HG03280 (cell line): ENCODE data around the gene MBD3L3.
A peak's percentile ranks its signal among the peaks of the same experiment; 100 is the strongest.
"Not testable (repeated sequence)": the region's sequence is repeated elsewhere in the genome, so short reads cannot be mapped to it uniquely, and the experiment has no call there.

Experiments
- ATAC-seq: cut with Tn5 transposase; IDR thresholded peaks from one replicate; pipeline ENCODE4 v1.9.1; 2021; ENCODE audit warnings: mild to moderate bottlenecking, moderate library complexity; ENCODE audit not compliant: unreplicated experiment

MBD3L3 gene

DNA sequence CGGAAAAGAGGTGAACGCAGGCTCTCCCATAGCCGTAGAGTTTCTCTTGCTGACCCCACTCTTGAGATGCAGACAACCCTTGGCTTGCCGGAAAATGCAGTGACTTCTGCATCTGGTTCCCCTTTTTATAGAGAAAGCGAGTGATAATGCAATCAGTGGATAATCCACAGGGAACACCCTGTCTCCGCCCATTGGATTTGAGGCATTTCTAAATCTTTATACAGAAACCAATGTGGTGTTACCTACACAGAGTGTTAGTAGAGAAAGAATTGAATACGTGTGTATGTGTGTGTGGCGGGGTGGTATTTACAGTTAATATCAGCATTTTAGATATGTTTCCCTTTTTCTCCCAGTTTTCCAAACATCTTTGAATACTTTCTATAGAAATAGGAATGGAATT is at the start of gene MBD3L3:
MBD3L3 (minus strand) TSS at position 101 of the 400 bp plus-strand sequence; CDS start at position 30, 71 bp downstream.
- not testable (repeated sequence) for ATAC-seq

DNA sequence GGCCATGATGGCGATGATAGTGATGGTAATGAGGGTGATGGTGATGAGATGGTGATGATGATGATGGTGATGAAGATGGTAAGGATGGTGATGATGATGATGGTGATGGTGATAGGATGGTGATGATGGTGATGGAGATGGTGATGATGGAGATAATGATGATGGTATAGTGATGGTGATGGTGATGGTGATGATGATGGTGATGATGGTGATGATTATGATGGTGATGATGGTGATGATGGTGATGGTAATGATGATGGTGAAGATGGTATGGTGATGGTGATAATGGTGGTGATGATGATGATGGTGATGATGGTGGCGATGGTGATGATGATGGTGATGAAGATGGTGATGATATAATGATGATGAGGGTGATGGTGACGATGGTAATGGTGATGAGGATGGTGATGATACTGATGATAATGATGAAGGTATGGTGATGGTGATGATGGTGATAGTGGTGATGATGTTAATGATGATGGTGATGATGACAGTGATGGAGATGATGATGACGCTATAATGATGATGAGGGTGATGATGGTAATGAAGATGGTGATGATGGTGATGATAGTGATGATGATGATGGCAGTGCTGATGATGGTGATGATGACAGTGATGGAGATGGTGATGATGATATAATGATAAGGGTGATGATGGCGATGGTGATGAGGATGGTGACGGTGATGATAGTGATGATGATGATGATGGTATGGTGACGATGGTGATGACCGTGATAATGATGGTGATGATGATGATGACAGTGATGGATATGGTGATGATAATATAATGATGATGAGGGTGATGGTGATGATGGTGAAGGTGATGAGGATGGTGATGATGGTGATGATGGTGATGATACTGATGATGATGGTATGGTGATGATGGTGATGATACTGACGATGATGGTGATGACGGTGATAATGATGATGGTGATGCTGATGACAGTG is 48.5 kb upstream of the MBD3L3 start:
- ATAC-seq = no peak

DNA sequence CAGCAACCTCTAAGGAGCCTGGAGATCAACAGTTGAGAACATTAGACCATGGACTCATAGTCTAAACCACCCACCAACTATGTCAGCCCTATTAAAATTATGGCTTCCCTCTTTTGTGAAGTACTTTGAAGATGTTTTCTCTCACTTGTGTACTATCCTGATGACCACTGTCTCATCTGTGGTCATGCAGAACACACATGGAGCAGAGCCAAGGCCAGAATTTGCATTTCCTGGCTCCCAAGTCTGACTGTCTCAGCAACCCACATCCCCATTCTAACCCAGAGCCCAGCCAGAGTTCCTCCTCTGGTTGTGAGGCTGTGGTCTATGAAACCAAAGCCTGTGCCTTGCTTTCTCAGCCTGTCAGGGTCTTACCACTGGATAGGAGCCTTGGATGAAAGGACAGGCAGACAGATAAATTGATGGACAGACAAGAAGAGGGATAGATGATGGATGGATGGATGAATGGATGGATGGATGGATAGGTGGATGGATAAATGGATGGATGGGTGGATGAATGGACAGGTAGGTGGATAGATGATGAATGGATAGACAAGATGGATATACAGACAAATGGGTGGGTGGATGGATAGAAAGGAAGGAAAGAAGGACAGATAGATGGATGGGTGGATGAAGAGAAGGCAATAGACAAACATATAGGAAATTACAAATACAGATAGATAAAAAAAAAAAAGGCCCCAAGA is 46.4 kb upstream of the MBD3L3 start:
- ATAC-seq = no peak

DNA sequence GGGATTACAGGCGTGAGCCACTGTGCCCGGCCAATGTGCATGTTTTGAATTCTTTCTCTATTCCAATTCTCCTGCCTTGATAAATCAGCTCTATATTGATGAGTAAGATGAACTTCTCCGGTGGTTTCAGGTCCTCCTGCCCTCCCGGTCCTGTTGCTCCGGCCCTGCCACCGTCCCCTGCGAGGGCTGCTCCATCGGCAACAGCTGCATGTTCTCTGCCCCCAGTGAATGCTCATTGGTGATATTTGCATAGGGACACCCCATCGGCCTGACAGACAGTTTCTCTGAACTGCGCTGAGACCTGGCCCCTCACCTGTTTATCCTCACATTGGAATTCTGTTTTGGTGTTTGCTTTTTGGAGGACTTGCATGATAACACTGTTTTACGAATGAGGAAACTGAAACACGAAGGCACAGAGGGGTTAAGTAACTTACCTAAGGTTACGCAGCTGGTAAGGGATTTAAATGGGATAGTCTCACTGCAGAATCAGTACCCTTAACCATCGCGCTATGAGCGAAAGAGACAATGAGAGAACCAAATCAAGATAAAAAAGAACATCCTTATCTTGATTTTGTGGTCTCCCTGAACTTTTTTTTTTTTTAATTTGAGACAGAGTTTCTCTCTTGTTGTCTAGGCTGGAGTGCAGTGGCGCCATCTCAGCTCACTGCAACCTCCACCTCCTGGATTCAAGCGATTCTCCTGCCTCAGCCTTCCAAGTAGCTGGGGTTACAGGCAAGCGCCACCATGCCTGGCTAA is 43.2 kb upstream of the MBD3L3 start:
- ATAC-seq = no peak

DNA sequence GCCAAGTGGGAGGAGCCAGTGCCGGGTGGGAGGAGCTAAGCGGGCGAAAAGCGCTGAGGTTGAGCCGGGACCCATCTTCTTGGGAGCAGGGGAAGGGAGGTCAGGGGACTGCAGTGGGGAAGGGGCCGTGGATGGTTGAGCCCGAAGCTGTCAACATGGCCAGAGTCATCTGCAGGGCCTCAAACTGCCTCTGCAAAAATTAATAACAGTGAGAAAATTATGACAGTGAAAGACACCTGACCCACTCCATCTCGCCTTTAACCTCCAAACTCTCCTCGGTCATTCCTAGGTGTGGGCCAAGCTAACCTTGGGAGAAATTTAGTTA is 41.1 kb upstream of the MBD3L3 start:
- ATAC-seq = no peak

DNA sequence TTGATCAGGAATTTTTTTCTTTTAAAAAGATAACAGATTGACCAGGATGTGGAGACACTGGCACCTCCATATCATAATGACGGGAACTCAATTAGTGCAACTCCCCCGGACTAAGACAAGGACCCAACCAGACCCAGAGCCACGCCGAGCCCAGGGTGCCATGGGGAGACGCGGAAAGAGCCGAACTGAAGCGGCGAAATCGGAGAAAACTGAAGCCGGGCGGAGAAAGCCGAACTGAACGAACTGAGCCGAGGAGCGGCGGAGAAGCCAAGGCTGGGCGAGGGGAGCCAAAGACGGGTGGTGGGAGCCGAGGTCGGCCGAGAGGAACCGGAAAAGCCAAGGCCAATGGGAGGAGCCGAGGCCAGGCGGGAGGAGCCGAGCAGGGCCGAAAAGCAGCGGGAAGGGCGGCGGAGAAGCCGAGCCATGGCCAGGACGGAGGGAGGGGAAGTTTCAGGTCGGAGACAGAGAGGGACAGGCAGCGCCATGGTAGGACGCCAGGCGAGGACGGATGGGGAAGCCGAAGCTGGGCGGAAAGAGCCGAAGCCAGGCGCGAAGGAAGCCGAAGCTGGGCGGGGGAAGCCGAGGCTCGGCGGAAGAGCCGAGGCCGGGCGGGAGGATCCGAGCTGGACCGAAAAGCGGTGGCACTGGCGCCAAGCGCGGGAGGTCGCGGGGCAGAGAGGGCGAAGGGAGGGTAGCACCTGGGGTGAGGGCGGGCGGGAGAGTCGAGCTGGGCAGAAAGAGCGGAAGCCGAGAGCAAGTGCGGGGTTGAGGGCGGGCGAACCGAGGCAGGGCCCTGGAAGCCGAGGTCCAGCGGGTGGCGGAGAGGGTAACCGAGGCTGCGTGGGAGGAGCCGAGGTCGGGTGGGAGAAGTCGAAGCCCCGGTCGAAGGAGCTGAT is 40.5 kb upstream of the MBD3L3 start:
- ATAC-seq = peak; percentile 87

DNA sequence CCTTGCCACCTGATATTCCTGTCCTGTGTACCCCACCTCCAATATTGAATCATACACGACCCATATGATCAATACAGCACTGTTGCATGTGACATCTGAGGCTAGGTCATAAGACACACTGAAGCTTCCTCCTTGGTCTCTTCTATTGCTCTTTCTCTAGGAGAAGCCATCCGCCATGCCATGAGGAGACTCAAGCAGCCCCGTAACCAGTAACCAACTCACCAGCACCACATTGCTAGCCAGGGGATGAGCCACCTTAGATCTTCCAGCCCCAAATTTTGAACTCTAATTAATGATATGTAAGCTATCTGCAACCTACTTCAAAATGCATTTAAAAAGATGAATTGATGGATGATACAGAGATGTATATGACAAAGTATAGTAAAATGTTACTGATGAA is 39.6 kb upstream of the MBD3L3 start:
- ATAC-seq = no peak

DNA sequence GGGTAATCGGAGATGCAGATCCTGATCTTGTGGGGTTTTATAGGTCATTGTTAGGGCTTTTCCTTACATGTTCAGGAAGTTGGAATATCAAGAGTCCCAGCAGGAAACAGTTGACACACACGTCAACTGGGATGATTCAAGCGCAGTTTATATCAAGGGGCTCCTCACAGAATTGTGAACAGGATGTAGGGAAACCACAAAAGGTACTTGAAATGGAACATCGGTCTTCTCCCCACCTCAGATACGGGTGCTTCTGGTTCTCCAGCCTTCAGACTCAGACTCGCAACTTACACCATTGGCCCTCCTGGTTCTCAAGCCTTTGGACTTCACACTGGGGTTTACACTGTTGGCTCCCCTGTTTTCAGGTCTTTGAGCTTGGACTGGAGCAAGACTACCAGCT is 30.5 kb upstream of the MBD3L3 start:
- no peak for ATAC-seq

DNA sequence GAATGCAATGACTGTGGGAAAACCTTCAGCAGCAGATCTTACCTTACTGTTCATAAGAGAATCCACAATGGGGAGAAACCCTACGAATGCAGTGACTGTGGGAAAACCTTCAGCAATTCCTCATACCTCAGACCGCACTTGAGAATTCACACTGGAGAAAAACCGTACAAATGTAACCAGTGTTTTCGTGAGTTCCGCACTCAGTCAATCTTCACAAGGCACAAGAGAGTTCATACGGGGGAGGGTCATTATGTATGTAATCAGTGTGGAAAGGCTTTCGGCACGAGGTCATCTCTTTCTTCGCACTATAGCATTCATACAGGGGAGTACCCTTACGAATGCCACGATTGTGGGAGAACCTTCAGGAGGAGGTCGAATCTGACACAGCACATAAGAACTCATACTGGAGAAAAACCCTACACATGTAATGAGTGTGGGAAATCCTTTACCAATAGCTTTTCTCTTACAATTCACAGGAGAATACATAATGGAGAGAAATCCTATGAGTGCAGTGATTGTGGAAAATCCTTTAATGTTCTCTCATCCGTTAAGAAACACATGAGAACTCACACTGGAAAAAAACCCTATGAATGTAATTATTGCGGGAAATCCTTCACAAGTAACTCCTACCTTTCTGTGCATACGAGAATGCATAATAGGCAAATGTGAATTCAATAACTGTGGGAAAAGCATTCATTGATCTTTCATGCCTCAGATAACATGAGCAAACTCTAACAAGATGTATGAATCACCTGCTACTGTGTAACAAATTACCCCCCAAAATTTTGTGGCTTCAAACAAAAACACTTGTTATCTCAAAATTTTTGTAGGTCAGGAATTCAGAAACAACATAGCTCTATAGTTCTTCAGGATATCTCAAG is 24.8 kb upstream of the MBD3L3 start:
- no peak for ATAC-seq

DNA sequence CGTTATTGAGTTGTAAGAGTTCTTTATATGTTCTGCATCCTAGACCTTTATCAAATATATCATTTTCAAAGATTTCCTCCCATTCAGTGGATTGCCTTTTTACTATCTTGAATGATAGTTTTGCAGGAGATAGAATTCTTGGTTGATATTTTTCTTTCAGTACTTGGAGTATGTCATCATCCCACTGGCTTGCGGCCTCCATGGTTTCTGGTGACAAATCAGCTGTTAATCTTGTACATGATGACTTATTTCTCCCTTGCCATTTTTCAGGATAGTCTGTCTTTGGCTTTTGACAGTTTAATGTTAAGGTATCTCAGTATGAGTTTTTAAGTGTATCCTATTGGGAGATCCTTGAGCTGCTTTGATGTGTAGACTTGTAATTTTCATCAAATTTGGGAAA is 19.5 kb upstream of the MBD3L3 start:
- ATAC-seq = no peak

DNA sequence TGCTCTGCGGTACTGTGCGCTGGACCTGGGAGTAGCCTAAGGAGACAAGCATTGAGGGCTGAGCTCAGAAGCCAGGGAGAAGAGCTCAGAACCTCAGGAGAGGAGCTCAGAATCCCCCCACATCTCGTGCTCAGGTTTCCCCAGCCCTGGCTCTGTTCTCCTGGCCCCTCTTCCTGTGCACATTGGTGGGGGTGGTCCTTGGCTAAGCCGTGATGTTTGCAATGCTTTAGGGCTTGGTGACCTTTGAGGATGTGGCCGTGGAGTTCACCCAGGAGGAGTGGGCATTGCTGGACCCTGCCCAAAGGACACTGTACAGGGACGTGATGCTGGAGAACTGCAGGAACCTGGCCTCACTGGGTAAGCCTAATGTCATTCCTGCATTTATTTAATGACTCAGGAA is 17.7 kb upstream of the MBD3L3 start:
- no peak for ATAC-seq

DNA sequence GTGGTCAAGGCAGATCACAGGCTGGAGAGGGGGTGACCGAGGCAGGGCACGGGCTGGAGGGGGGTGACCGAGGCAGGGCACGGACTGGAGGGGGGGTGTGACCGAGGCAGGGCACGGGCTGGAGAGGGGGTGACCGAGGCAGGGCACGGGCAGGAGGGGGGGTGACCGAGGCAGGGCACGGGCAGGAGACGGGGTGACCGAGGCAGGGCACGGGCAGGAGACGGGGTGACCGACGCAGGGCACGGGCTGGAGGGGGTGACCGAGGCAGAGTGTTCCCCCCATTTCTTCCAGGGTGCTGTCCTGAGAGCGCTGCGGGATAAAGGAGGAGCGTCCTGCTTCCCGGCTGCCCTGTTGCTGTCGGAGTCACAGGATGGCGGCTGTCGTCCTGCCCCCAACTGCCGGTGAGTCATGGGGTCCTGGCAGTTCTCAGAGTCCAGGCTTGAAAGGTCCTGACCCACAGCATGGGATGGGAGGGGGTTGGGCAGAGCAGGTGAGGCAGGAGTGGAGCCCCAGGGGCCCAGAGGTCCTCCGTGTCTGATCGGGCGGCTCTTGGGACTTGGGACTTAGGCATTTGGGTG is 16.3 kb upstream of the MBD3L3 start:
- ATAC-seq = no peak

DNA sequence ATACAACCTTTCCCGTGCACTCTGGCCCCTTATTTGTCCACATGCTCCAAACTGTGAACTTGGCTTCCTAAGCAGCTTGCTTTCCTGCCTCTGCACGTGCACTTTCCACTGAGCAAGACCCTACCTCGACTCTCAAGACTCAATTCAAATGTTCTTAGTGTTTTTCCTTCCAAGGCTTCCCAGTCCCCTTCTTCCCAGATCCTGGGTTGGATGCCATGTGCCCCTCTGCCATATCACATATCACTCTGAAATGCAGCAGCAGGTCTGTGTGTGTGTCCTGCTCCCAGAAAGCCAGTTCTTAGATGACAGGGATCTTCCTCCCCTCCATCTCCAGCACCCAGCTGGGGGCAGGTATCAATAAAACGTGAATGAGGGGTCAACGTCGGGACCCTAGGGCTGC is 14.1 kb upstream of the MBD3L3 start:
- ATAC-seq = no peak

DNA sequence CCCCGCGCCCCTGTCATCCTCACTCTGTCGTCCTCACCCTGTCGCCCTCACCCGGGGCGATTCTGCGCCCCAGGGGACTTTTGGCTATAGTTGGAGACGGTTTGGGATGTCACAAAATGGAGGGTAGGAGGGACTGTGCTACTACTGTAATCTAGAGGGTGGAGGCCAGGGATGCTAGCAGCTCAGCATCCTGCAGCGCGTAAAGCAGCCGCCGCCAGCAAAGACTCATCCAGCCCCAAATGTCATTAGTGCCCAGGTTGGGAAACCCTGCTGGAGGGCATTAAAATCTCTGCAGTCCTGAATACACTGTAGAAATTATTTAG is 11.4 kb upstream of the MBD3L3 start:
- no peak for ATAC-seq

DNA sequence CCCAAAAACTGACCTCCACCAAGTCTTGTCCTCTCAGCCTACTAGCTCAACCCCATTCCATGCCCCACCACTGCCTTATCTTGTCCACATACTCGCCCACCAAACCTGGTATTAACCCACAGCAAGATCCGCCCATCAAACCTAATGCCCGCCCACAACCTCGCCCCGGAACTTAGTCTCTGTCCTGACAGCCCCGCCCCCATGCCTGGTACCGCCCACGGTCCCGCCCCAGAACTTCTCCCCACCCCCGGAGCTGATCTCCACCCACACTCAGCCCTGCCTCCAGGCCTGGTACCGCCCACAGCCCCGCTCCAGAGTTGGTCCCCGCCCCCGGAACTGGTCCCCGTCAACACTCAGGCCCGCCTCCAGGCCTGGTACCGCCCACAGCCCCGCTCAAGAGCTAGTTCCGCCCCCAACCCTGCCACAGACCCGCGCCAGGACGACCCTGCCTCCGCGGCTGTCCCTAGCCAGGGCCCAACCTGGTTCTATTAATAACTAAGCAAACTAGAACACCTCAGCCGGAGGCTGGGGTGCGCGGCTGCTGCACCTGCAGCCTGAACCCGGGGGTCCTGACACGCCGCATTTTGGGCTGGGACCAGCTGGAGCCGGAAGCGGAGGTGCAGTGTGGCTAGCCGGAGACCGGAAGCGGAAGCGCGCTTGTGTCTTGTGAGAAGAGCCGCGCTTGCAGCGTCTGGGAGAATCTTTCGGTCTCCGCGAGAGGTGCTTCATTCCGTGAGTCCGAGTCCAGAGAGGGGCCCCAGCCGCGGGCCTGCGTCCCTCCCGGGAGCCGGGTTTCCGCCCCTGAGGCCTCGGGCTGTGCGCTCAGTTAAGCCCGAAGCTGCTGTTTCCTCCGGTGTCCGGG is 10.8 kb upstream of the MBD3L3 start, which contains the start of gene ZNF557:
ZNF557 (plus strand) TSS at position 662 of the 862 bp plus-strand sequence. CDS start 5,372 bp downstream, outside the sequence.
- ATAC-seq = peak; percentile 93

DNA sequence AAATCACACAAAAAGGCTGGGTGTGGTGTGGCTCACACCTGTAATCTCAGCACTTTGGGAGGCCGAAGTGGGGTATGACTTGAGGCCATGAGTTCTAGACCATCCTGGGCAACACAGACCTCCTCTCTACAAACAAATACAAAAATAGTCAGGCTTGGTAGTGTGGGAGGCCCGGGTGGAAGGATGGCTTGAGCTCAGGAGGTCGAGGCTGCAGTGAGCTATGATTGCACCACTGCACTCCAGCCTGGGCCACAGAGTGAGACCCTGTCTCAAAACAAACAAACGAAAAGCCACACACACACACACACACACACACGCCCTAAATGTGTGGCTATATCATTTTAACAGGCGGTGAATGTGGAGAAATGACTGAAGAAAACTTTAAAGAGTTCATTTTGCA is 10.1 kb upstream of the MBD3L3 start:
- ATAC-seq = no peak

DNA sequence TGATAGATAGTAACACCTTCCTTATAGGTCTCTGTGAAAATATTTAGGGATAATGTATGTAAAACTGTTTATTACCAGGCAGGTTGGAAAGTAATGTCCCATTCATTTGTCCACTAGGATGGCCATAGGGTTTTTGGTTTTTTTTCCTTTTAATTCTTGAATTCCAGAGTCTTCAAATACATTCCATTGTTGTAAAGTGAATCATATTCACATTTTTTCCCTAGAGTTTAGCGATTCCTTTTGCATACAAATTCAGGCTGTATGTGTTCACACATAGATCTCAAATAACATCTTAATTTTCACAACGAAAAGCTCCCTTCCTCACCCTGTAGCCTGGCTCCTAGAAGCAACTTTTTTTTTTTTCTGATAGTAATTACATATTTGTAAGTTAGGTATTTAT is 9.2 kb upstream of the MBD3L3 start:
- no peak for ATAC-seq

DNA sequence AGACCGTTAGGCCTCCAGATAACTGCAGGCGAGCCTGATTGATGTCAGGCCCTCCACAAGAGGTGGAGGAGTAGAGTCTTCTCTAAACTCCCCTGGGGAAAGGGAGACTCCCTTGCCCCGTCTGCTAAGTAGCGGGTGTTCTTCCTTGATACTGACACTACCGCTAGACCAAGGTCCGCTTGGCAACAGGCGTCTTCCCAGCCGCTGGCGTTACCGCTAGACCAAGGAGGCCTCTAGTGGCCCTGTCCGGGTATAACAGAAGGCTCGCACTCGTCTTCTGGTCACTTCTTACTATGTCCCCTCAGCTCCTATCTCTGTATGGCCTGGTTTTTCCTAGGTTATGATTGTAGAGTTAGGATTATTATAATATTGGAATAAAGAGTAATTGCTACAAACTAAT is 8.6 kb upstream of the MBD3L3 start:
- ATAC-seq = not testable (repeated sequence)
